Measurements from ENCODE around the gene PBLD.
A peak's percentile ranks its signal among the peaks of the same experiment; 100 is the strongest.

The PBLD gene

DNA sequence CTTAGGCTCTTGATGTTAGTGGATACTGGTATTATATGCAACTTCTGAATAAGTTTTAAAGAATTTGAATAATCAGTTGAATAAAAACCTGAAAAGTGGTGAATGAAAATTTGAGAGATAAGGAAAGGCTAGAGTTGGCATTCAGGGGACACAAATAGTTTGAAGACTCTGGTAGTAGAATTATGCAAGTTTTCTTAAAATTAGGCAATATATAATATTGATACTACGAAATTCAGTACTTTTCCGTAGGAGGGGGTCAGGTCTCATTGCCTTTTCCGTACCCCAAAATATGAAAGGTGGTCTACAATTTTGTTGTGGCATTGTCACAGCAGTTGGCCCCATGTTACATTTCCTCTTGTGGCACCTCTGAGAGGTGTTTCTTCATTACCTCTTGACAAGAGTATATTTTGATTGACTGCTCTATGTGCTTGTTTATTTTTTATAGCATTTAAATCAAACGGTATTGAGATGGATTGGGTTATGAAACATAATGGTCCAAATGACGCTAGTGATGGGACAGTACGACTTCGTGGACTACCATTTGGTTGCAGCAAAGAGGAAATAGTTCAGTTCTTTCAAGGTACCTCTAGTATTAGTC is 4.1 kb upstream of the PBLD start:
- TF ChIP-seq GATA2 (IDR thresholded peaks at IDR 0.05; ENCODE audit: low read depth, low read length) (no peak), GATA3 (IDR thresholded peaks at IDR 0.05; ENCODE audit: low read depth, low read length) (no peak)

DNA sequence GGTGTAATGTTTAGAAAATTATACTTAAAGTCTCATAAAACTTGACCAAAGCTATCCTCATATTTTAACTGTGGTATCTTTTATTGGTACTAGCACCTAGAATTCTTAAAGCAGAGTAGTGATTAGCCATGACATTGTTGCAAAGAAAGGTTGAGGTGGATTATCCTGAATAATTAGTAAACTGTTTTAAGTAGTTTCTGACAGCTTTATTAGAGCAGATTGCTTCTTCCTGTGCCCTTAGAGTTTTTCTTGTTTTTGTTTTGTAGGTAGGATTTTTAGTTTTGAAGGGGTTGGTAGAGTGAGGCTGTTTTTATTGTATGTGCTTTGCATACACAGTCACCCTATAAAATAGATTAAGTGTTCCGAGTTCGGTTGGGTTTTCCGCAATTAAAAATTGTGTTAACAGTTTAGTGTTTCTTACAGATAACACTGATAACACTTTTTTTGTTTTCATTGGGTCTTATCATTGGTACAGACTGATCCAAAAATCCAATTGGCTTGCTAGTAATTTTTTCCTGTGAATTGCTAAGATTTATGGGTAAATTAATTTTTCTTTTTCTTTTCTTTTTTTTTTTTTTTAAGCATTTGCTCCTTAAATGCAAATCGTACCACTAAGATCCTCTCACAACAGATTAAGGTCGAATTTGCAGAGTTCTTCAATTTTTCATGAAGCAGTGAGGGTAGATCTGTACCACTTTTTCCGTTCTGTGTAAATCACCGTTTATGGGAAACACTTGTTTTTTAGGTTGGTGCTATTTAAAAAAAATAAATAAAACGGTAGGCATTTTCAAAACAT is 2.1 kb upstream of the PBLD start:
- no peak for TF ChIP-seq GATA2 (IDR thresholded peaks at IDR 0.05; ENCODE audit: low read depth, low read length)
- TF ChIP-seq GATA3 (IDR thresholded peaks at IDR 0.05; ENCODE audit: low read depth, low read length) = no peak

DNA sequence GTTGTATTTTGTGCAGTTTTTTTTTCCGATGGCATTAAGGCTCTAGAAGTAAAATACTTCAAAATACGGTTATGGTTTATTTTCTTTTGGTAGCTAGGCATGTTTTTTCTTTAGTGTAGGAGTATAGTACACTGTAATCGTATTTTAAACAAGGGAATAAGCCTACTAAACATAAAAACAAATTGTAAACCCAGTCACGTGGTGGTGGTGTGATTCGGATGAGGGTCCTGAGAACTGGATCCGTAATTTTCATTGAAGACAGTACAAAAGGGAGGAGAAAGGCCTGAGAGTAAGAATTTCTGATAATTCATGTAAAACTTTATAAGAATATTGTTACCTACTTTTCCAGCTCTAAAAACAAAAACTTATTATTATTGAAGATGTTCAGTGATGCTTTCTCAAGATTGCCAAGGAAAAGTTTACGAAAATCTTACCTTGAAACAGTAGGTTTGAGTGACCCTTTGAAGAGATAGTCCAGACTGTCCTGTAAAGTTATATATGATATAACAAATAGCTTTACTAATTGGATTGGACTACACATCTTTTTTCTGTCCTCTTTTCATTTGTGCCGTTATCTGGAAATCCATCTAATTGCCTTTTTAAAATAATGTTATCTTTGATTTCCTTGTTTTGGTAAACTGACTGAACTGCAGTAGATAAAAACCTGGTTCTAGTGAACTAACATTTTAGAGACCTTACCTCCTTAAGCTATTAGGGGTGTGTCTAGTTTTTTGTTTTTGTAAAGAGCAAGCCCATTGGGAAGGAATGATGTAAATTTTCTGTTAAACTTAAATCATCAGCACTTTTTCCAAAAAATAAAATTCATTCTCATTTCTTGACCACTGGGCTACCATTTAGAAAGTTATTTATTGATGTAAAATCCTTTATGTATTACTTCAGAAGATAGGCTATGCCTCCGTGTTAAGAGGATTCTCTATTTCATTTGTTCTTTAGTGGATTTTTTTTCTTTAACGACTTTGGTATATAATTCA is 1.0 kb upstream of the PBLD start:
- 0 out of 2 replicates have a peak, but pooled peaks have one; percentile 15 for TF ChIP-seq GATA2 (IDR thresholded peaks at IDR 0.05; ENCODE audit: low read depth, low read length)
- peak; percentile 60 for TF ChIP-seq GATA3 (IDR thresholded peaks at IDR 0.05; ENCODE audit: low read depth, low read length)

DNA sequence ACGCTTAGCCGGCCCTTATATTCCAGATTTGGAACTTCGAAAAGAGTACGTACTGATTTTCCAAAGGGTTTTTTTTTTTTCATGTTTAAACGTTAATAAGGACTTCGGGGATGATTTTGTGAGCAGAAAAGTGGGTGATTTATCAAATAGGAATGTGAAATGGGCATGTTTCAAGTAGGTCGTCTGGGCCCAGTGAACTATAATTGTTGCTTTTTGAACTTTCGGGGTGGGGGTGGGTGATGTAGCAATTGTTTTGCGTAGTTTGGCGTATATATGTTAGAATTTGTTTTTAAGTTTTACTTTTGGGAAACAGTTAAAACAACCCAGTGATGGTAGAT is 299 bp upstream of the PBLD start:
- TF ChIP-seq GATA2 (IDR thresholded peaks at IDR 0.05; ENCODE audit: low read depth, low read length) (no peak), GATA3 (IDR thresholded peaks at IDR 0.05; ENCODE audit: low read depth, low read length) (no peak)

DNA sequence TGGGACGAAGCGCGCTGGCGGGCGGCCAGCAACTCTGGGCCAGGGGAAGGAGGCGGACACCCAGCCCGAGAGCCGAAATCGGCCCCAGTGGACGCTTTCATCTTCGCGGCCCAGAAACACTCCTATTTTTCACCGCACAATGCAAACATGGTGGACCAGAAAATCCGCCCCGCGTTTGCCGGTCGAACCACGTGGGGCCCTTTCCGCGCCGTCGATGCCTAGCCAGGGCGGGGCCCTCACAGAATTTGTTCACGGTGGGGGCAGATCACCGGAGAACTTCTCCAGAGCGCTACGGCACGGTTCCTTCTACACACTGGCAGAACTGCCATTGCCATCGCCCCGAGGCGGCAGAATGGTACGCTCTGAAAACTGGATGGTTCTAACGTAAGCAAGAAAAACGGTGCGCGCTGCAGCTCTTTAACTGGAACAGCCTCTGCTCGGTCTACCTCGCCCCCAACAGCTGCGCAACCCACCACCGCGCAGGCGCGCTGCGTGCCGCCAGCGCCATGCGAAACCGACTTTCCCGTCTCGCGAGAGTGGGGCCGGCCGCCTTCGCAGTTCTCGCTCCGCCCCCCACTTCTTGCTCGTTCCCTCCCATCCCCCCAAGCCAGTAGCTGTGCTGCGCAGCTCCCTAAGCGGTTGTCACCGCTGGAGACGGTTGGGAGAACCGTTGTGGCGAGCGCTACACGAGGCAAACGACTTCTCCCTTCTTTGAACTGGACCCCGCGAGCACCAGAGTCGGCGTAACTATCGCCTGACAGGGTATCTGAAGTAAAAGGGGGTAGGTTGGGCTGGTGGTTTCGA is 1.1 kb downstream of the PBLD start, which contains the start of gene HNRNPH3:
HNRNPH3 (plus strand) TSS at position 610 of the 804 bp plus-strand sequence. CDS start 5,158 bp downstream, outside the sequence.
- no peak for TF ChIP-seq GATA3 (IDR thresholded peaks at IDR 0.05; ENCODE audit: low read depth, low read length)
- no peak for TF ChIP-seq GATA2 (IDR thresholded peaks at IDR 0.05; ENCODE audit: low read depth, low read length)

DNA sequence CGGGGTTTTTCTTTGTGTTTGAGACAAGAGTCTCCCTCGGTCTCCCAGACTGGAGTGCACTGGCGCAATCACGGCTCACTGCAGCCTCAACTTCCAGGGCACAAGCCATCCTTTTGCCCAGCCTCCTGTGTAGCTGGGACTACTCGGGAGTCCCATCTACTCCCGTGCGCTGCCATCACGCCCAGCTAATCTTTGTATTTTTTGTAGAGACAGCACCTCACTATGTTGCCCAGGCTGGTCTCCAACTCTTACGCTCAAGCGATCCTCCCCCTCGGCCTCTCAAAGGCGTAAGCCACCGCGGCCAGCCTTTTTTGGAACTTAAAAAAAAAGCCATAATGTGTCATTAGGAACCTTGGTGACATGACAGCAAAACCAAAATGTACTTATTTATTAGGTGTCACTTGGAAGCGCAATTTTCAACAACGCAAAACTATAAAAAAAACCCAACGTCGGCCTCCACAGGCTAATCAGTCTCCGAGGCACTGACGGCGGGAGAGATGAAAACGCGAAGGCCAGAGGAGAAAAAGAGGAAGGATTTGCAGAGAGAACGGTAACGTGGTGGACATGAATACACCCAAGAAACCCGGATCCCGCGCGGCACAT is 1.8 kb downstream of the PBLD start:
- TF ChIP-seq GATA3 (IDR thresholded peaks at IDR 0.05; ENCODE audit: low read depth, low read length) = no peak
- no peak for TF ChIP-seq GATA2 (IDR thresholded peaks at IDR 0.05; ENCODE audit: low read depth, low read length)

DNA sequence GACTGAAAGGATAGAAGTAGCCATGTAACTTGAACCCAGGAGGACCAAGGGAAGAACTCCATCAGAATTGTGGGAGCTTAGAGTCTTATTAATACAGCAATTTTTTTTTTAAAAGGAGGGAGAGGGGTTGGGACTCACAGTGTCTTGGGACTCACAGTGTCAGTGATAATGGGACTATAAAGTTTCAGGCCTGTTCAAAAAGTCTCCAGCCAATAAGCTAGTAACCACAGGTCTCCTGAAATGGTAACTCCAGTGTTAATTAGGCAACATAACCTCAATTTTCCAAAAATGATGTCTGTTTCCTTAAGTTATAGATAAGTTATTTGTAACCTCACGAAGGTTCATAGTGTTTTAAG is 3.2 kb downstream of the PBLD start:
- no peak for TF ChIP-seq GATA2 (IDR thresholded peaks at IDR 0.05; ENCODE audit: low read depth, low read length)
- no peak for TF ChIP-seq GATA3 (IDR thresholded peaks at IDR 0.05; ENCODE audit: low read depth, low read length)

DNA sequence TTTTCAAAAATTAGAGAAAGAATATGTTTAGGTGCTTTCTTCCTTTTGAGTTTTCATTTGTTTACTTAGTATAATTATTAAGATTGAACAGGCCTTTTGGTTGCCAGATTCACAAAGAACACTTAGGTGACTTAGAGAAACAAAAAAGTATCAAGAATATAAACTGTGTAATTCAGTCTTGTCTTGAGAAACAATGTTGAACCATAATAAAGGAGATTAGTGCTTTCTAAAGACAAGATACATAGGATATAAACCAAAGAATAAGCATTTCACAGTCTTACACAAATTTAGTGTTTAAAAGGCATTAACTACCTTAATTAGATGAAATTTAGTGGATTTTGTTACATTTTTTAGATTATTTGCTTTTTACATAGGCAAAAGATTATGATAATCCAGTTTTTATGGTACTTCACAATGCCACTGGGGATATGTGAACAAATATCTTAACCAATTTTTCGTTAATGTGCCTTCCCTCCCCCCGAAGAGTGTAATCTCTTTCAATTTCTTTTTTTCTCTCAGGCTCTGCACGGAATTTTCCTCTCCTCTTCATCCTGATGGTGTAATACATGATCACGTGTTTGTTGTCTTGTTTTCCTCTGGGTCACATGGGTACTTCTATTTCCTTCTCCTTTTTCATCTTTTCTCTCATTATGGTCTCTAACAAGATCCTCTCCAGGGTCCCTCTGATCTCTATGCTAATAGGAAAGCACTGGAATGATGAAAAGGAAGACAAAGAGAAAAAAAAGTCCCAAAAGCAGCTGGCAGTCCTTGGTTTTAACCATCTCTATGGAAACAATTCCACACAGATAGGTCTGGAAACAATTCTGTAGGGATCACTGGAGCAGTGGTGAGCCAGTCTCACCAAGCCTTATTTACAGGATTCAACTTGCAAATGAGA is 4.6 kb downstream of the PBLD start:
- TF ChIP-seq GATA3 (IDR thresholded peaks at IDR 0.05; ENCODE audit: low read depth, low read length) (no peak), GATA2 (IDR thresholded peaks at IDR 0.05; ENCODE audit: low read depth, low read length) (no peak)

DNA sequence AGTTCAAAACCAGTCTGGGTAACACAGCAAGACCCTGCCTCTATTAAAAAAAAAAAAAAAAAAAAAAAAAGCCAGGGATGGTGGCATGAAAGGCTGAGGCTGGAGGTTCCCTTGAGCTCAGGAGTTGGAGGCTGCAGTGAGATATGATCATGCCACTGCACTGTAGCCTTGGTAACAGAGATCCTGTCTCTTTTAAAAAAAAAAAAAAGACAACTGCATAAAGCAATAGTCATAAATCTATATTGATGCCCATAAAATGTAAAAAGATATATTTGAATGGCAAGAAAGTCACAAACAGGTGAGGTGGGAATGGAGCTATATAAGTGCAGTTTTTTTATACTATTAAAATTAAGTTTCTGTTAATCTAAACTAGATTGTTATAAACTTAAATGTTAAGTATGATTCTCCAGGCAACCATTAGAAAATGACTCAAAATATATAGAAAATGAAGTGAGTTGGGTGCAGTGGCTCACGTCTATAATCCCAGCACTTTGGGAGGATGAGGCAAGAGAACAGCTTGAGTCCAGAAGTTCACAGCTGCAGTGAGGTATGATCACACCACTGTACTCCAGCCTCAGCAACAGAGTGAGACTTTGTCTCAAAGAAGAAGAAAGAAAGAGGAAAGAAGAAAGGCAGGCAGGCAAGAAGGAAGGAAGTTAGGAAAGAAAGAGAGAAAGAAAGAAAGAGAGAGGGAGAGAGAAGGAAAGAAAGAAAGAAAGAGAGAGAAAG is 14.2 kb downstream of the PBLD start:
- no peak for TF ChIP-seq GATA3 (IDR thresholded peaks at IDR 0.05; ENCODE audit: low read depth, low read length)
- no peak for TF ChIP-seq GATA2 (IDR thresholded peaks at IDR 0.05; ENCODE audit: low read depth, low read length)

DNA sequence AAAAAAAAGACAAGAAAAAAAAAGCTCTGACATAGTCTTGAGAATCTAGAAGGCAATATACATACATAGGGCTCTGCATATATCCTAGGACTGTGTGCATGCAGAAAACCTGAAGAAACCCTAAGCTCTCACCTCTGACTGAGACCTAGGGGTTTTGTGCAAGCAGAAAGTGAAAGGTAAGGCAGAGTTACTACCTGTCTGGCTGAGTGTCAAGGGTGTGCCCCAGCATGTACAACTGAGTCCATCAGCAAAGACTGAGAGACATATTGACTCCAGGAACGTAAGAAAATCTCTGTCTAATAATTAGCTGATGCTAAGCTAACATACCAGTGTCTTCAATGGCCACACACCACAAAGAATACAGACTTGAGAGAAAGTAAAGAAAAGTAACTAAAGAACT is 17.1 kb downstream of the PBLD start:
- TF ChIP-seq GATA2 (IDR thresholded peaks at IDR 0.05; ENCODE audit: low read depth, low read length) (no peak), GATA3 (IDR thresholded peaks at IDR 0.05; ENCODE audit: low read depth, low read length) (no peak)

DNA sequence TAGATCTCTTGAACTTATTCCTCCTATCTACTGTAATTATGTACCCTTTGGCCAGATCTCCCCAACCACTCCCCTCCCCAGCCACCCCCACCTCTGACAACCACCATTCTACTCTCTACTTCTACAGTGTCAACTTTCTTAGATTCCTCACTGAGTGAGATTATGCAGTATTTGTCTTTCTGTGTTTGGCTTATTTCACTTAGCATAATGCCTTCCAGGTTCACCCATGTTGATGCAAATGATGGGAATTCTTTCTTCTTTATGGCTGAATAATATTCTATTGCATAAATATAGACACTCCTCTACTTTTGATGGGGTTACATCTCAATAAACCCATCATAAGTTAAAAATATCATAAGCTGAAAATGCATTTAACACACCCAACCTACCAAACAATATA is 22.2 kb downstream of the PBLD start:
- TF ChIP-seq GATA2 (IDR thresholded peaks at IDR 0.05; ENCODE audit: low read depth, low read length) = no peak
- TF ChIP-seq GATA3 (IDR thresholded peaks at IDR 0.05; ENCODE audit: low read depth, low read length) = no peak

DNA sequence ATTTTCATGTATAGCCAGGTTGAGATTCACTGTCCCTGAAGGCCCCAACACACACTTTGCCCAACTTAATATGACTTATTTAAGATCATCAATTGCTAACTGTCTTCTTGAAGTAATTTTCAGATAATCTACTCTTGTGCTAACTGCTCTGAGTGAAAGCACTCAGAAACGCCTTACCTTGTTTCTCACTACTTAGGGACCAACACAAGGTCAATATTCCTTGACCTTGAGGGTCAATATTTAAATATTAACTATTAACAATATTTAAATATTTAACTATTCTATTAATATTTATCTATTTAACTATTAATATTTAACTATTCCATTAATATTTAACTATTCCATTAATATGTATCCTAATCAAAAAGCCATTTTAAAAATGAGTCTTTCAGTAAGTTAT is 26.9 kb downstream of the PBLD start:
- TF ChIP-seq GATA3 (IDR thresholded peaks at IDR 0.05; ENCODE audit: low read depth, low read length) (no peak), GATA2 (IDR thresholded peaks at IDR 0.05; ENCODE audit: low read depth, low read length) (no peak)

All from SH-SY5Y (cell line).